PC-3 (cell line): ENCODE results near the gene PARD6B.

ENCODE experiments used
- EZH2 ChIP-seq: fragments of 300-600 bp; sonication (generic); IDR thresholded peaks from one replicate; pipeline ENCODE4 v1.6.1; 2017; ENCODE audit warnings: antibody characterized with exemption, mild to moderate bottlenecking, low read length; ENCODE audit not compliant: unreplicated experiment
- EZH2phosphoT487 ChIP-seq: fragments of 300-600 bp; sonication (generic); IDR thresholded peaks from 2 replicates; pipeline ENCODE4 v1.6.1; 2018; ENCODE audit warnings: mild to moderate bottlenecking, antibody characterized with exemption, low read length, borderline replicate concordance
- TF ChIP-seq, protein P1 (sequence below): fragments of 300-600 bp; sonication (generic); conservative IDR thresholded peaks from 2 replicates; pipeline ENCODE4 v1.5.1; 2017; ENCODE audit warnings: antibody characterized with exemption, low read depth, mild to moderate bottlenecking, low read length

- TF ChIP-seq, protein P1, sequence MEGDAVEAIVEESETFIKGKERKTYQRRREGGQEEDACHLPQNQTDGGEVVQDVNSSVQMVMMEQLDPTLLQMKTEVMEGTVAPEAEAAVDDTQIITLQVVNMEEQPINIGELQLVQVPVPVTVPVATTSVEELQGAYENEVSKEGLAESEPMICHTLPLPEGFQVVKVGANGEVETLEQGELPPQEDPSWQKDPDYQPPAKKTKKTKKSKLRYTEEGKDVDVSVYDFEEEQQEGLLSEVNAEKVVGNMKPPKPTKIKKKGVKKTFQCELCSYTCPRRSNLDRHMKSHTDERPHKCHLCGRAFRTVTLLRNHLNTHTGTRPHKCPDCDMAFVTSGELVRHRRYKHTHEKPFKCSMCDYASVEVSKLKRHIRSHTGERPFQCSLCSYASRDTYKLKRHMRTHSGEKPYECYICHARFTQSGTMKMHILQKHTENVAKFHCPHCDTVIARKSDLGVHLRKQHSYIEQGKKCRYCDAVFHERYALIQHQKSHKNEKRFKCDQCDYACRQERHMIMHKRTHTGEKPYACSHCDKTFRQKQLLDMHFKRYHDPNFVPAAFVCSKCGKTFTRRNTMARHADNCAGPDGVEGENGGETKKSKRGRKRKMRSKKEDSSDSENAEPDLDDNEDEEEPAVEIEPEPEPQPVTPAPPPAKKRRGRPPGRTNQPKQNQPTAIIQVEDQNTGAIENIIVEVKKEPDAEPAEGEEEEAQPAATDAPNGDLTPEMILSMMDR = no peak
- TF ChIP-seq EZH2phosphoT487 (no peak), EZH2 (no peak)
Measured at GRCh38 chr20:50690650-50691572, 40.5 kb upstream of the PARD6B start, which contains the start of gene RIPOR3.
